ENCODE data around the gene NDUFA11.
"Not testable (repeated sequence)": the region's sequence is repeated elsewhere in the genome, so short reads cannot be mapped to it uniquely, and the experiment has no call there.

GRCh38 chr19:5848621-5849020, 55.0 kb downstream of the NDUFA11 start:
- TF ChIP-seq, protein P1, sequence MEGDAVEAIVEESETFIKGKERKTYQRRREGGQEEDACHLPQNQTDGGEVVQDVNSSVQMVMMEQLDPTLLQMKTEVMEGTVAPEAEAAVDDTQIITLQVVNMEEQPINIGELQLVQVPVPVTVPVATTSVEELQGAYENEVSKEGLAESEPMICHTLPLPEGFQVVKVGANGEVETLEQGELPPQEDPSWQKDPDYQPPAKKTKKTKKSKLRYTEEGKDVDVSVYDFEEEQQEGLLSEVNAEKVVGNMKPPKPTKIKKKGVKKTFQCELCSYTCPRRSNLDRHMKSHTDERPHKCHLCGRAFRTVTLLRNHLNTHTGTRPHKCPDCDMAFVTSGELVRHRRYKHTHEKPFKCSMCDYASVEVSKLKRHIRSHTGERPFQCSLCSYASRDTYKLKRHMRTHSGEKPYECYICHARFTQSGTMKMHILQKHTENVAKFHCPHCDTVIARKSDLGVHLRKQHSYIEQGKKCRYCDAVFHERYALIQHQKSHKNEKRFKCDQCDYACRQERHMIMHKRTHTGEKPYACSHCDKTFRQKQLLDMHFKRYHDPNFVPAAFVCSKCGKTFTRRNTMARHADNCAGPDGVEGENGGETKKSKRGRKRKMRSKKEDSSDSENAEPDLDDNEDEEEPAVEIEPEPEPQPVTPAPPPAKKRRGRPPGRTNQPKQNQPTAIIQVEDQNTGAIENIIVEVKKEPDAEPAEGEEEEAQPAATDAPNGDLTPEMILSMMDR (IDR thresholded peaks at IDR 0.05), result not testable (repeated sequence)
- not testable (repeated sequence) for TF ChIP-seq EZH2 (IDR thresholded peaks at IDR 0.05; ENCODE audit: borderline replicate concordance, insufficient read depth, low read depth, low read length, poor library complexity, severe bottlenecking)

All from B cell (primary cell).